Skin epidermis (tissue), 12 donors: ENCODE results near the gene HCST.
A peak's percentile ranks its signal among the peaks of the same experiment; 100 is the strongest.

ENCODE experiments used
- H3K27ac ChIP-seq, 21 experiments: fragments of 200-600 bp; sonication (generic) in 11 of 21; one replicate each; pipeline ENCODE4 v1.5.0; 2020; ENCODE audit warnings: mild to moderate bottlenecking in 3 of 21, inconsistent platforms in 2 of 21, moderate library complexity in 2 of 21
- H3K4me3 ChIP-seq, 7 experiments: fragments of 200-600 bp; sonication (generic) in 2 of 7; one replicate each; pipeline ENCODE4 v1.5.0; 2020; ENCODE audit warnings: inconsistent platforms in 2 of 7, mild to moderate bottlenecking in 2 of 7, moderate library complexity in 1 of 7

Gene HCST

GRCh38 chr19:35931161-35931873 lies 29.0 kb downstream of the HCST start:
- peak overlapping the region in 18 of 21 experiments; percentile 19 to 83 (median 68) for H3K27ac ChIP-seq

GRCh38 chr19:35931874-35932202 lies 29.5 kb downstream of the HCST start:
- Histone ChIP-seq H3K4me3 (no peak overlapping the region), H3K27ac (peak overlapping the region in 2 of 21 experiments; percentile 72 to 83)

More at GRCh38 chr19:35931161-35931873, 29.0 kb downstream of the HCST start:
- peak overlapping the region in 2 of 7 experiments; percentile 17 to 24 for H3K4me3 ChIP-seq

DNA sequence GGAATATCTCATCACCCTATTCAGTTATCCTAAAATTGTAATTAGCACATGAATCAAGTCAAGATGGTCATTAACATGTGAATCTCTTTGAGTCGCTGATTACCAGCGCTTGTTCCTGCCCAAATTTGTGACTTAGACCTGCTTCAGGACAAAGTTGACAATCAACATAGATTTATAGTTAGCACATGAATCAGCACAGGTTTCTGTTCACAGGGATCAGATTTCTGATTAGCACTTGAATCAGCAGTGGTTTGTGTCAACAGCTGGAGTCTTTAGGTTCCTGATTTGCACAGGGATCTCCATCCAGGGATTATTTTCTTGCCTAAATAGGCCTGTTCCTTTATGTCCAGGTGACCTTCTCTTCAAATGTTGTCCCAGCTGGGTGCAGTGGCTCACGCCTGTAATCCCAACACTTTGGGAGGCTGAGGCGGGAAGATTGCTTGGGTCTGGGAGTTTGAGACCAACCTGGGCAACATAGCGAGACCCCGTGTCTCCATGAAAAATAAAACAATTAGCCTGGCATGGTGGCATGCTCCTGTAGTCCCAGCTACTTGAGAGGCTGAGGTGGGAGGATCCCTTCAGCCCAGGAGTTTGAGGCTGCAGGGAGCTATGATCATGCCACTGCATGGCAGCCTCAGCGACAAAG lies 30.1 kb downstream of the HCST start:
- Histone ChIP-seq H3K27ac (no peak overlapping the region), H3K4me3 (no peak overlapping the region)

- Histone ChIP-seq H3K27ac (peak within 1 kb of the TSS in 19 of 21 experiments; percentile 36 to 89 (median 80)), H3K4me3 (peak within 1 kb of the TSS; percentile 52 to 80 (median 65))
These were observed 33.8 kb downstream of the HCST start, which contains the start of gene LRFN3 for GRCh38 chr19:35935911-35936737. LRFN3 (plus strand) TSS chr19:35936374; CDS start chr19:35939426, 3,052 bp downstream.

GRCh38 chr19:35936738-35937268 lies 34.5 kb downstream of the HCST start:
- H3K27ac ChIP-seq = peak overlapping the region in 19 of 21 experiments; percentile 36 to 89 (median 80)
- peak overlapping the region; percentile 52 to 80 (median 65) for H3K4me3 ChIP-seq

DNA sequence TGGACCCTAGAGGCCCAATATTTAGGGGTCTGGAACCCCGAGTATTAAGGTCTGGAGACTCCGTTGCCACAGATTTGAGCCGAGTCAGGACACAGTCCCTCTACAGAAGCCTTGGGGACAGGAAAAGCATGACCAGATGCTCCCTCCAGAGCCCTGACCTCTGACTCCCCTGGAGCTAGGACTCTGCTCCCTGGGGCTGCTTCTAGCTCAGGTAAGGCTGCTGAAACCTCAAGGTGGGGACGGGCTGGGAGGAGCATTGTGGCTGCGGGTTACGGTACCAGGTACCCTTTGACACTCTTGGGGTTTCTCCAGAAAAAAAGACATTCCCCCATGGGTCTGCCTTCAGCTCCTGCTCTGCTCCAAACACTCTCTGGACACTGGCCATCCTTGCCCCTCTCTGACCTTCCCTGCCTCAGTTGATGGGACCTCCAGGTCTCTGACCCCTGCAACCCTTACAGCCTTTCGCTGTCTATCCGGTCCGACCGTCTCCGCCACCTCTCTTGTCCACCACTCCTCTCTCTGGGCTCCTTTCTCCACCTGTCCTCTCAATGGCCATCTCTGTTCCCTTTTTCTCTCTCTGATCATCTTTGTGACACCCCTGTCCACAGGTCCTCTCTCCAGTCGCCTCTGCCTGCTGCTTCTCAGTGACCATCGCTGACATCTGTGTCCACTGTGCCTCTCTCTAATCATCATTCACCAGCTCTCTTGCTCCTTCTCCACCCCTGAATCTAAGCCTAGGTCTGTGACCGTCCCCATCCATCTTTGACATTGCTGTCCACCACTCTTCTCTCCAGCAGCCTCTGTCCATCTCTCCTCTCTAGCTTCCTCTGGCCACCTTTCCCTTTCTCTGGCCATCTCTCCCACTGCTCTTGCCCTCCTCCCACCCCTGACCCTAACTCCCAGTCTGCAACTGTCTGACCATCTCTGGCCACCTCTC lies 35.3 kb downstream of the HCST start:
- Histone ChIP-seq H3K4me3 (peak overlapping the region; percentile 52 to 80 (median 65)), H3K27ac (peak overlapping the region in 11 of 21 experiments; percentile 23 to 89 (median 84))

DNA sequence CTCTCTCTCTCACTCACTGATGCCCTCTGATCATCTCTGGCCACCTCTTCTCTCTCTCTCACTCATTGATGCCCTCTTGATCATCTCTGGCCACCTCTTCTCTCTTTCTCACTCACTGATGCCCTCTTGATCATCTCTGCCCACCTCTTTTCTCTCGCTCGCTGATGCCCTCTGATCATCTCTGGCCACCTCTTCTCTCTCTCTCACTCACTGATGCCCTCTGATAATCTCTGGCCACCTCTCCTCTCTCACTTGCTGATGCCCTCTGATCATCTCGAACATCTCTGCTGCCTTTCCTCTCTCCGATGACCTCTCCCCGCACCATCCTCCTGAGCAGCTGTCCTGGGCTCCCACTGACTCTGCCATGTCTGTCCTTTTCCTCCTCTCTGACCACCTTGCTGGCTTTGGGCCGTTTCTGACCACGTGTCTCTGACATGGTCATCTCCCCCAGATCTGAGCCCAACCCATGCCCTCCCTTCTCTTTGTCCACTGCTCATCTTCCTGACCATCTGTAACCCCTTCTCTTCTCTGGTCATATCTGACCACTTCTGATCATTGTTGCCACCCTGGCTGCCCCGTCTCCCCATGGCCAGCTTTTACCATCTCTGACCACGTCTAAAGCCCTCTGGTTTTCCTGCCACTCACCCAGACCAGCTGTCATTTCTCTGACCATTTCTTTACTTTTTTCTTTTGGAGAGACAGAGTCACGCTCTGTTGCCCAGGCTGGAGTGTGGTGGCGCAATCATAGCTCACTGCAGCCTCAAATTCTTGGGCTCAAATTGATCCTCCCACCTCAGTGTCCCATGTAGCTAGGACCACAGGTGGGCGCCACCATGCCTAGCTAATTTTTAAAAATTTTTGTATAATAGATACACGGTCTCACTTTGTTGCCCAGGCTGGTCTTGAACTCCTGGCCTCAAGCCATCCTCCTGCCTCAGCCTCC lies 36.2 kb downstream of the HCST start:
- H3K4me3 ChIP-seq = no peak overlapping the region

GRCh38 chr19:35939307-35940077 lies 37.2 kb downstream of the HCST start:
- no peak overlapping the region for H3K27ac ChIP-seq
- H3K4me3 ChIP-seq = no peak overlapping the region

More for the DNA sequence above, 36.2 kb downstream of the HCST start:
- H3K27ac ChIP-seq = no peak overlapping the region

GRCh38 chr19:35940078-35940775 lies 37.9 kb downstream of the HCST start:
- Histone ChIP-seq H3K4me3 (no peak overlapping the region), H3K27ac (no peak overlapping the region)

GRCh38 chr19:35940839-35941238 lies 38.5 kb downstream of the HCST start:
- H3K27ac ChIP-seq = no peak overlapping the region
- H3K4me3 ChIP-seq = no peak overlapping the region

DNA sequence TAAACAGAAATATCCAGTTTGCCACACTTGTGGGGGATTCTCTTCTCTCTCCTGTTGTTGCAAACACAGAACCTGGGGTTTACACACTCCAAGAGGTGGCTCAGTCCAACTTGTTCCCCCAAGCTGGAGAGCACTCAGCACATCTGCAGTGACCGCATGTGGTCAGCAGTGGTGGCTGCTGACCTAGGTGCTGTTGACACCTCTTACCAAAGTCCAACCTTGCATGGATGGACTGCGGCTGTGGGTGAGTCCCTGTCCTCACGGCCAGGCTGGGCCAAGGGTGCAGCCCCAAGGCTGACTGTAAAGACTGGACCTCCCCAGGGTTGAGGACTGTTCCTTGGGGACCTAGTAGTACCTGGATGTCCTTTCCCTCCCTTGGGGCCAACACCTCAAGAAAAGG lies 39.9 kb downstream of the HCST start:
- Histone ChIP-seq H3K27ac (no peak overlapping the region), H3K4me3 (no peak overlapping the region)

GRCh38 chr19:35943321-35944301 lies 41.3 kb downstream of the HCST start:
- Histone ChIP-seq H3K27ac (no peak overlapping the region), H3K4me3 (no peak overlapping the region)

DNA sequence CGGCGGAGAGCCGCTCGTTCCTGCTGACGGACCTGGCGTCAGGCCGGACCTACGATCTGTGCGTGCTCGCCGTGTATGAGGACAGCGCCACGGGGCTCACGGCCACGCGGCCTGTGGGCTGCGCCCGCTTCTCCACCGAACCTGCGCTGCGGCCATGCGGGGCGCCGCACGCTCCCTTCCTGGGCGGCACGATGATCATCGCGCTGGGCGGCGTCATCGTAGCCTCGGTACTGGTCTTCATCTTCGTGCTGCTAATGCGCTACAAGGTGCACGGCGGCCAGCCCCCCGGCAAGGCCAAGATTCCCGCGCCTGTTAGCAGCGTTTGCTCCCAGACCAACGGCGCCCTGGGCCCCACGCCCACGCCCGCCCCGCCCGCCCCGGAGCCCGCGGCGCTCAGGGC lies 42.2 kb downstream of the HCST start:
- Histone ChIP-seq H3K4me3 (no peak overlapping the region), H3K27ac (no peak overlapping the region)

GRCh38 chr19:35945121-35945790 lies 42.9 kb downstream of the HCST start:
- Histone ChIP-seq H3K4me3 (no peak overlapping the region), H3K27ac (no peak overlapping the region)

DNA sequence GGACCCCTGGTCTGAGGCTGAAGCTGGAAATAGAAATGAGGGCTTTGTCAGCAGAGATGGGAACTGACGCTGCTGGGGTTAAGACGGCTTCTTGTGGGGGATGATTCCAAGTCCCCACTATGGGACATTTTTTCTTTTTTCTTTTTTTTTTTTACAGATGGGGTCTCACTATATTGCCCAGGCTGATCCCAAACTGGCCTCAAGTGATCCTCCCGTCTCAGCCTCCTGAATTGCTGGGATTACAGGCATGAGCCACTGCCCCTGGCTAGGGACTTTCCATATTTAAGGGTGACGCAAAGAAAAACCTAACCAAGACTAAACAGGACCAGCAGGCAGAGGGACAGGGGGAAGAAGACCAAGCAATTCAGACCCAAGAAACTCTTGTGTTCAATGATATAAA lies 43.9 kb downstream of the HCST start:
- Histone ChIP-seq H3K27ac (no peak overlapping the region), H3K4me3 (no peak overlapping the region)
